Measurements from ENCODE around the gene TMEM40. TPM values are rescaled to one million over a fixed set of nuclear protein-coding genes. Genes with fewer than 3 reads are reported as not detected.

Gene TMEM40
- total RNA-seq, 2 donors from 2014 or later: not detected

DNA sequence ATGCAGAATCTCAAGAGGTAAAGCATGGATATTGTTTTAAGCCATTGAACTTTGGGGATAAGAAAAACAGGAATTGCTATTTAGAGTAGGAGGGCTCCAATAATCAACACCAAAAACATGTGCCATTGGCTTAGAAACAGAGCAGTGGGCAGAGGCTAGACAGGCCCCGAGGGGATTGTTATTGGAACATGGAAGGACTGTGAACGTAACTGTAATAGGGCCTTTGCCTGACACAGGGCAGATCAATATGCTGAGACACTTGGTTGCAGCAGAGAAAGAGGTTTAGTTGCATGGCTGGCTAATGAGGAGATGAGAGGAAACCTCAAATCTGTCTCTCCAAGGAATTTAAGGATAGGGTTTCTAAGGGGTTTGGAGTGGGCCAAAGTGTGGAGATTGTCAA, 58.3 kb downstream of the TMEM40 start:
- Histone ChIP-seq H3K36me3 (no peaks in the 10 kb centered on the region), H3K9ac (ENCODE audit: low read depth in 2 of 2, low read length in 2 of 2) (no peak overlapping the region), H3K9me3 (no peaks in the 10 kb centered on the region), H3K27me3 (no peaks in the 10 kb centered on the region), H3K4me1 (no peaks in the 10 kb centered on the region), H3K4me3 (no peak overlapping the region), H3K27ac (no peak overlapping the region)
- TF ChIP-seq, protein P1, sequence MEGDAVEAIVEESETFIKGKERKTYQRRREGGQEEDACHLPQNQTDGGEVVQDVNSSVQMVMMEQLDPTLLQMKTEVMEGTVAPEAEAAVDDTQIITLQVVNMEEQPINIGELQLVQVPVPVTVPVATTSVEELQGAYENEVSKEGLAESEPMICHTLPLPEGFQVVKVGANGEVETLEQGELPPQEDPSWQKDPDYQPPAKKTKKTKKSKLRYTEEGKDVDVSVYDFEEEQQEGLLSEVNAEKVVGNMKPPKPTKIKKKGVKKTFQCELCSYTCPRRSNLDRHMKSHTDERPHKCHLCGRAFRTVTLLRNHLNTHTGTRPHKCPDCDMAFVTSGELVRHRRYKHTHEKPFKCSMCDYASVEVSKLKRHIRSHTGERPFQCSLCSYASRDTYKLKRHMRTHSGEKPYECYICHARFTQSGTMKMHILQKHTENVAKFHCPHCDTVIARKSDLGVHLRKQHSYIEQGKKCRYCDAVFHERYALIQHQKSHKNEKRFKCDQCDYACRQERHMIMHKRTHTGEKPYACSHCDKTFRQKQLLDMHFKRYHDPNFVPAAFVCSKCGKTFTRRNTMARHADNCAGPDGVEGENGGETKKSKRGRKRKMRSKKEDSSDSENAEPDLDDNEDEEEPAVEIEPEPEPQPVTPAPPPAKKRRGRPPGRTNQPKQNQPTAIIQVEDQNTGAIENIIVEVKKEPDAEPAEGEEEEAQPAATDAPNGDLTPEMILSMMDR (IDR thresholded peaks at IDR 0.05): no peak
- intact Hi-C loops (cut with DNase I): no loop called here
- DNase-seq: no peak

DNA sequence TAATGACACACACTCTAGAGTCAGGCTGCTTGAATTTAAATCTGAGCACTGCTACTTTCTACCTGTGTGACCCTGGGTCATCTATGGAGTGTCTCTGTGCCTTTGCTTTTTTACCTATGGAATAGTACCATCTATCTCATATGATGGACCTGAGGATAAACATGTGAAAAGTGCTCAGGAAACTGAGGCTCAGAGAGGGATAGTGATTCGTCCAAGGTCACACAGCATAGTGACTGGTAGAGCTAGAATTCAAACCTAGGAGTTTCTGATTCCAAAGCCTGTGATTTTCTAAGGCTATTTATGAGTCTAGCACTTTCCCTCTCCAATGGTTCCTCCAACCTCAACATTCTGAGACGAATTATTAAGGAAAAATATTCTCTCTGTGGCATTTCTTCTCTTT, 63.1 kb downstream of the TMEM40 start:
- TF ChIP-seq, protein P1 (IDR thresholded peaks at IDR 0.05): no peak
- Histone ChIP-seq H3K4me1 (no peaks in the 10 kb centered on the region), H3K36me3 (no peaks in the 10 kb centered on the region), H3K27me3 (no peaks in the 10 kb centered on the region), H3K9ac (ENCODE audit: low read depth in 2 of 2, low read length in 2 of 2) (no peak overlapping the region), H3K27ac (no peak overlapping the region), H3K4me3 (no peak overlapping the region), H3K9me3 (no peaks in the 10 kb centered on the region)
- no peak for DNase-seq
- intact Hi-C loops (cut with DNase I): no loop called here

DNA sequence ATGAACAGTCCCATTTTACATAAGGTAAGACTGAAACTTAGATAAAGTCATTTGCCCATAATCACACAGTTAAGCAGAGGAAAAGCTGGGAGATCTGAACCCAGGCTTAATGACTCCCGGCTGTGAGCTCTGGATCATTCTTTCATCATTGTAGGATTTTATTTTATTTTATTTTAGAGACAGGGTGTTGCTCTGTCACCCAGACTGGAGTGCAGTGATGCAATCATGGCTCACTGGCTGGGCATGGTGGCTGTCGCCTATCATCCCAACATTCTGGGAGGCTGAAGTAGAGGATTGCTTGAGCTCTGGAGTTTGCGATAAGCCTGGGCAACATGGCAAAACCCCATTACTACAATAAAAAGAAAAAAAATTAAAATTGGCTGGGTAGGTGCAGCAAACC, 63.9 kb downstream of the TMEM40 start:
- intact Hi-C loops (cut with DNase I): no loop called here
- Histone ChIP-seq H3K4me1 (no peaks in the 10 kb centered on the region), H3K9ac (ENCODE audit: low read depth in 2 of 2, low read length in 2 of 2) (no peak overlapping the region), H3K4me3 (no peak overlapping the region), H3K9me3 (no peaks in the 10 kb centered on the region), H3K27ac (no peak overlapping the region), H3K36me3 (no peaks in the 10 kb centered on the region), H3K27me3 (no peaks in the 10 kb centered on the region)
- no peak for DNase-seq
- TF ChIP-seq, protein P1 (IDR thresholded peaks at IDR 0.05): no peak

DNA sequence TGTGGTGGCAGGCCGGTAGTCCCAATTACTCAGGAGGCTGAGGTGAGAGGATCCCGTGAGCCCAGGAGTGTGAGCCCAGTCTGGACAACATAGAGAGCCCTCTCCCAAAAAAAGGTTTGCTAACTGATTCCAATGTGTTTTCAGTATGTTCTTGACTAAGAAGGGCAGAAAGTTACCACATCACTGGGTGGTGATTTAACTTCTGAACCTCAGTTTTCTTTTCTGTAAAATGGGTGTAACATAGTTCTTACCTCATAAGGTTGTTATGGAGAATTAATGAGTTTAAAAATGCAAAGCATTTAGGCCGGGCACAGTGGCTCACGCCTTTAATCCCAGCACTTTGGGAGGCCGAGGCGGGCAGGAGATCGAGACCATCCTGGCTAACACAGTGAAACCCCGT, 66.6 kb downstream of the TMEM40 start:
- no peak overlapping the region for H3K27ac ChIP-seq
- no peak overlapping the region for H3K4me3 ChIP-seq
- DNase-seq: no peak
- intact Hi-C loops (cut with DNase I): no loop called here
- no peaks in the 10 kb centered on the region for H3K9me3 ChIP-seq
- H3K27me3 ChIP-seq: no peaks in the 10 kb centered on the region
- H3K4me1 ChIP-seq: no peaks in the 10 kb centered on the region
- TF ChIP-seq, protein P1 (IDR thresholded peaks at IDR 0.05): no peak
- H3K9ac ChIP-seq (ENCODE audit: low read depth in 2 of 2, low read length in 2 of 2): no peak overlapping the region
- no peaks in the 10 kb centered on the region for H3K36me3 ChIP-seq

DNA sequence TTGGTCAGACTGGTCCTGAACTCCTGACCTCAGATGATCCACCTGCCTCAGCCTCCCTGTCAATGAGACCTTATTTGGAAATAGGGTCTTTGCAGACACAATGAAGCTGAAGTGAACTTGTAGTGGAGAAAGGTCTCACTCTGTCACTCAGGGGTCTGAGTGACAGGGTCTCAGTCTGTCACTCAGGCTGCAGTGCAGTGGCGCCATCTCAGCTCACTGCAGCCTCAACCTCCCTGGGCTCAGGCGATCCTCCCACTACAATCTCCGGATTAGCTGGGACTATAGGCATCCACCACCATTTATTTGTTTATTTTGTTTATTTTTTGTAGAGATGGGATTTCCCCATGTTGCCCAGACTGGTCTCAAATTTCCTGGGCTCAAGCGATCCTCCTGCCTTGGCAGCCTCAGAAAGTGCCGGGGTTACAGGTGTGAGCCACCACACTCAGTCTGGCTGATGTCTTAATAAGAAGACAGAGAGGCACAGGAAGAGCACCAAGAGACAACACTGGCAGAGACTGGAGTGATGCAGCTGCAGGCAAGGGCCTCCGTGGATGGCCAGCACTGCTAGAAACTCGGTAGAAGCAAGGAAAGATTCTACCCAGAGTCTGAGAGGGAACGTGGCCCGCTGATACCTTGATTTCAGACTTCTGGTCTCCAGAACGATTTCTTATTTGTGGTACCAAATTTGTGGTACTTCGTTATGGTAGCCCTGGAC, 68.9 kb downstream of the TMEM40 start:
- Histone ChIP-seq H3K9me3 (no peaks in the 10 kb centered on the region), H3K27me3 (no peaks in the 10 kb centered on the region), H3K4me3 (no peak overlapping the region), H3K4me1 (no peaks in the 10 kb centered on the region), H3K9ac (ENCODE audit: low read depth in 2 of 2, low read length in 2 of 2) (no peak overlapping the region), H3K27ac (no peak overlapping the region), H3K36me3 (no peaks in the 10 kb centered on the region)
- intact Hi-C loops (cut with DNase I): no loop called here
- TF ChIP-seq, protein P1 (IDR thresholded peaks at IDR 0.05): no peak
- no peak for DNase-seq
